Heart right ventricle (tissue), 16 donors: ENCODE measurements around the gene ABI3BP. TPM values are rescaled to one million over a fixed set of nuclear protein-coding genes. Genes with fewer than 3 reads are reported as not detected.

ENCODE experiments used
- ATAC-seq, 8 donors: fragments of 200-7000 bp; cut with Tn5 transposase; one replicate each; pipeline ENCODE4 v1.9.1; 2020; ENCODE audit warnings: mild to moderate bottlenecking in 8 of 8, moderate library complexity in 8 of 8, moderate number of reproducible peaks in 1 of 8
- DNase-seq, 2 donors: peaks; one replicate each; pipeline ENCODE4 v3.0.0-alpha.2; 2020
- H3K27ac ChIP-seq, 10 donors: fragments of 200-600 bp; sonication (generic) in 2 of 10; one replicate each; pipeline versions ENCODE4 v1.5.0 to v1.8.0; 2020 to 2022; ENCODE audit warnings: mild to moderate bottlenecking in 3 of 10
- H3K27me3 ChIP-seq, 7 donors: fragments of 200-600 bp; one replicate each; pipeline ENCODE4 v1.8.0; 2021 to 2022; ENCODE audit warnings: mild to moderate bottlenecking in 2 of 7
- H3K36me3 ChIP-seq, 9 donors: fragments of 200-600 bp; sonication (generic) in 1 of 9; one replicate each; pipeline versions ENCODE4 v1.5.0 to v1.8.0; 2020 to 2022; ENCODE audit warnings: mild to moderate bottlenecking in 2 of 9
- H3K4me1 ChIP-seq, 9 donors: fragments of 200-600 bp; sonication (generic) in 1 of 9; one replicate each; pipeline versions ENCODE4 v1.5.0 to v1.8.0; 2020 to 2022; ENCODE audit warnings: mild to moderate bottlenecking in 4 of 9
- H3K4me3 ChIP-seq, 10 donors: fragments of 200-600 bp; sonication (generic) in 2 of 10; one replicate each; pipeline versions ENCODE4 v1.5.0 to v1.8.0; 2020 to 2022; ENCODE audit warnings: mild to moderate bottlenecking in 7 of 10, moderate library complexity in 2 of 10
- H3K9me3 ChIP-seq, 11 donors: fragments of 200-600 bp in 10 of 11; sonication (generic) in 2 of 11; one replicate each; pipeline versions ENCODE4 v1.5.0 to v1.8.0; 2013 to 2022; ENCODE audit warnings: mild to moderate bottlenecking in 2 of 11, control low read depth in 1 of 11, moderate library complexity in 1 of 11
- WGBS, 2 donors: extraction: QIAGEN DNeasy Blood & Tissue Kit; methylation state at CpG; one replicate each; pipeline ENCODE4 v1.1.7; 2013; ENCODE audit warnings: inconsistent platforms in 1 of 2; 5-methylcytosine and 5-hydroxymethylcytosine counted together
- intact Hi-C, 10 donors: fragments of 100-400 bp; cut with DNase I; formaldehyde crosslinking; loops; one replicate each; pipeline versions ENCODE4 v1.11.1 to v1.14.2; 2022
- polyA plus RNA-seq, 2 donors: library from polyadenylated mRNA; stranded (reverse); fragments of 200-250 nt; gene quantifications; one replicate each; pipeline ENCODE4 v1.2.3, GENCODE V29; 2013
- total RNA-seq, 10 donors: library from RNA; stranded (reverse); fragmentation: NEBNext Ultra II Directional in 3 of 10; extraction: Animal tissue kit (Norgen Biotek cat#: 25700) in 3 of 10; gene quantifications; one replicate each; pipeline versions ENCODE4 v1.2.1 to v1.2.4, GENCODE V29; 2021 to 2023
- TF ChIP-seq, protein P1 (sequence below), 9 donors: fragments of 200-600 bp; sonication (generic) in 2 of 9; IDR thresholded peaks; one replicate each; pipeline versions ENCODE4 v1.5.0 to v1.8.0; 2021 to 2022; ENCODE audit warnings: antibody characterized with exemption in 9 of 9, mild to moderate bottlenecking in 5 of 9, moderate library complexity in 1 of 9
- donor health status: Arrhythmogenic right ventricular cardiomyopathy.
- donor health status: ischemic (EF 13 %, LVEDD 7.1; RV severe dilation, severe dysfunction).
- donor health status: healthy with polysubstance abuse.
- donor health status: DM: no; HTN: yes; CAD: no.
- donor health status: DM: no; HTN: no; CAD: no.
- donor health status: ischemic (EF 25% LVEDD 6.9; RV normal size, moderate dysfunction).
- donor health status: ischemic (EF 25% LVEDD 5.7; RV mildly dilated, moderate dysfunction).
- donor health status: healthy.
- donor health status: DM: yes; HTN: yes; CAD: no.
- donor health status: Ischemic cardiomyopathy.
- donor health status: ischemic (EF 35%, LVEDD 5.7; RV mildly dilated, moderate dysfunction).
- donor health status: nonischemic (EF 11% LVEDD 7.7; RV severe dilation, severe dysfunction).
- donor health status: DM: yes; HTN: yes; CAD: no.
- donor health status: PGD.
- donor health status: ischemic (EF 29% LVEDD 5.4; RV normal size, mild dysfunction).
- donor health status: nonischemic (EF 23%, LVEDD 6.1; RV moderate dilation, normal function).

Gene ABI3BP
- total and polyA plus RNA-seq, 12 donors, result 11.7 to 90.2 (median 26.5) TPM

DNA sequence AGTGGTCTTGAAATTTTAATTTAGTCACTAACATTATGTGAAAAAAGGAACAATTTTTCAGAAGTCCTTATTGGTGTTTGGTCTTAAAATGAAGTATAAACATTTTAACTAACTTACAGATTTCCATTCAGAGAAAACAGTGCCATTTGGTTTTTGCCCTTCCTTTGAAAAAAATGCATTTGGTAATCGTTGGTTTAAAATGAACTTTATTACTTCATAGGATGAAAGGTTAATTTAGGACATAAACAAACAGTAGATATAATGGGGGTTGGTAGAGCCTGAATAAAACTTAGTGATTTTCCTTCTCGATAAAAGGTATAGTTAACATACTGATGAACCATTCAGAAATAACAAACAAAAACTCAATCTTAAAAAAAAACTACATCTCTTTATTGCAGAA, 244.3 kb downstream of the ABI3BP start:
- no peak overlapping the region for H3K27ac ChIP-seq
- intact Hi-C loops, result no loop called here
- DNase-seq (no peak), ATAC-seq (no peak)
- WGBS, 2 donors, result 42 to 73% methylated on average over 2 of the region's 2 CpGs
- H3K9me3 ChIP-seq, result no peaks in the 10 kb centered on the region
- TF ChIP-seq, protein P1, sequence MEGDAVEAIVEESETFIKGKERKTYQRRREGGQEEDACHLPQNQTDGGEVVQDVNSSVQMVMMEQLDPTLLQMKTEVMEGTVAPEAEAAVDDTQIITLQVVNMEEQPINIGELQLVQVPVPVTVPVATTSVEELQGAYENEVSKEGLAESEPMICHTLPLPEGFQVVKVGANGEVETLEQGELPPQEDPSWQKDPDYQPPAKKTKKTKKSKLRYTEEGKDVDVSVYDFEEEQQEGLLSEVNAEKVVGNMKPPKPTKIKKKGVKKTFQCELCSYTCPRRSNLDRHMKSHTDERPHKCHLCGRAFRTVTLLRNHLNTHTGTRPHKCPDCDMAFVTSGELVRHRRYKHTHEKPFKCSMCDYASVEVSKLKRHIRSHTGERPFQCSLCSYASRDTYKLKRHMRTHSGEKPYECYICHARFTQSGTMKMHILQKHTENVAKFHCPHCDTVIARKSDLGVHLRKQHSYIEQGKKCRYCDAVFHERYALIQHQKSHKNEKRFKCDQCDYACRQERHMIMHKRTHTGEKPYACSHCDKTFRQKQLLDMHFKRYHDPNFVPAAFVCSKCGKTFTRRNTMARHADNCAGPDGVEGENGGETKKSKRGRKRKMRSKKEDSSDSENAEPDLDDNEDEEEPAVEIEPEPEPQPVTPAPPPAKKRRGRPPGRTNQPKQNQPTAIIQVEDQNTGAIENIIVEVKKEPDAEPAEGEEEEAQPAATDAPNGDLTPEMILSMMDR (IDR thresholded peaks at IDR 0.05), result no peak
- peaks cover 0 to 100% (median 45%) of the 10 kb centered on the region in 9 donors for H3K36me3 ChIP-seq
- no peak overlapping the region for H3K4me3 ChIP-seq
- H3K4me1 ChIP-seq, result peaks cover 0 to 14% (median 3%) of the 10 kb centered on the region in 9 donors
- H3K27me3 ChIP-seq, result no peaks in the 10 kb centered on the region

DNA sequence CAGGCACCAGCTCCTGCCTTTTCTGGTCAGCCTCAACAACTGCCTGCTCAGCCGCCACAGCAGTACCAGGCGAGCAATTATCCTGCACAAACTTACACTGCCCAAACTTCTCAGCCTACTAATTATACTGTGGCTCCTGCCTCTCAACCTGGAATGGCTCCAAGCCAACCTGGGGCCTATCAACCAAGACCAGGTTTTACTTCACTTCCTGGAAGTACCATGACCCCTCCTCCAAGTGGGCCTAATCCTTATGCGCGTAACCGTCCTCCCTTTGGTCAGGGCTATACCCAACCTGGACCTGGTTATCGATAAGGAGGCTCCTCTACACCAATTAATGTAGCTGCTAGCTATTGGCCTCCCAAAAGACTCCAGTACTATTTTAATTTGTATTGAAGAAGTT, 245.0 kb downstream of the ABI3BP start:
- 96 to 97% methylated on average over 6 of the region's 6 CpGs for WGBS, 2 donors
- Histone ChIP-seq H3K4me1 (peaks cover 0 to 10% (median 0%) of the 10 kb centered on the region in 9 donors), H3K4me3 (no peak overlapping the region), H3K36me3 (peaks cover 0 to 100% (median 45%) of the 10 kb centered on the region in 9 donors), H3K9me3 (no peaks in the 10 kb centered on the region), H3K27me3 (no peaks in the 10 kb centered on the region), H3K27ac (no peak overlapping the region)
- ATAC-seq, result no peak
- TF ChIP-seq, protein P1 (IDR thresholded peaks at IDR 0.05), result no peak
- intact Hi-C loops, result no loop called here
- DNase-seq, result no peak

DNA sequence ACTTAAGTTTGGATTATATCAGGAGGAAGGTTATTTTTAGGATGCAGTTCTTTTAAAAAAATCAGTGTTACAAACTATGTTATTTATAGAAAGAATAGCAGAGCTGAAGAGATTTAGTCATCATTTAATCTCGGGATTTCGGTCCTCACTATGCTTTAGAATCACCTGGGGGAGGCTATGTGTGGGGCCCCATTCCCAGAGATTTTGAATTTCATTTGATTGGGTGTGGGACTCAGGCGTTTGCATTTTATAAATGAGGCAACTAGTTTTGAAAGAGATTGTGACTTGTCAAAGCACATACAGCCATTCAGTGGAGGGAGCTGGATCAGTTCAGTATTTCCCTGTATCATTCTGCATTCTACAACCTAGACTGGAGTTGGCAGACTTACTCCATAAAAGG, 247.1 kb downstream of the ABI3BP start:
- TF ChIP-seq, protein P1 (IDR thresholded peaks at IDR 0.05), result no peak
- Histone ChIP-seq H3K4me1 (peaks cover 0 to 12% (median 0%) of the 10 kb centered on the region in 9 donors), H3K36me3 (peaks cover 0 to 100% (median 40%) of the 10 kb centered on the region in 9 donors), H3K27ac (peak overlapping the region in 5 of 10 donors; percentile 7 to 43 (median 32)), H3K4me3 (no peak overlapping the region), H3K9me3 (no peaks in the 10 kb centered on the region), H3K27me3 (no peaks in the 10 kb centered on the region)
- WGBS, 2 donors, result 51 to 57% methylated on average over 3 of the region's 3 CpGs
- DNase-seq, result no peak
- intact Hi-C loops, result no loop called here
- ATAC-seq, result peak in 3 of 8 donors; percentile 53 to 79 (median 69)

DNA sequence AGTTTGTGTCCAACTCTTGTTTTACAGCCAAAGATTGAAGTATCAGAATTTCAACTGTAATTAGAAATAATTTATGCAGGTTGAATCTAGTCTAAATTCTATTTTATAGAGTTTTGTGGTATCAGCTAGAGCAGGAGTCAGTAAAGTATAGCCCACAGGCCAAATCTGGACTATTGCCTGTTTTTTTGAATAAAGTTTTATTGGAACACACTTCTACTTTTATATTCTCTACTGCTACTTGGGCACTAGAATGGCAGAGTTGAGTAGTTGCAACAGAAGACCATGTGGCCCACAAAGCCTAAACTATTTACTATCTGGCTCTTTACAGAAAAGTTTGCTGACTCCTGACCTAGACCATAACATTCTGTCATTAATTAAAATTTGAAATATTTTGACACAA, 247.6 kb downstream of the ABI3BP start:
- no peak for ATAC-seq
- peaks cover 0 to 100% (median 40%) of the 10 kb centered on the region in 9 donors for H3K36me3 ChIP-seq

More for the DNA sequence above, 247.6 kb downstream of the ABI3BP start:
- intact Hi-C loops, result no loop called here
- TF ChIP-seq, protein P1 (IDR thresholded peaks at IDR 0.05), result no peak
- Histone ChIP-seq H3K27ac (peak overlapping the region in 4 of 10 donors; percentile 7 to 43 (median 24)), H3K9me3 (no peaks in the 10 kb centered on the region), H3K4me3 (no peak overlapping the region), H3K4me1 (peaks cover 0 to 14% (median 0%) of the 10 kb centered on the region in 9 donors), H3K27me3 (no peaks in the 10 kb centered on the region)
- no peak for DNase-seq
